Breast epithelium (tissue), 4 donors: ENCODE measurements around the gene GRIK1. TPM values are rescaled to one million over a fixed set of nuclear protein-coding genes. Genes with fewer than 3 reads are reported as not detected.

Source experiments
- DNase-seq, 2 donors: peaks; one replicate each; pipeline ENCODE4 v3.0.0-alpha.2; 2019; ENCODE audit warnings: low spot score in 2 of 2
- H3K27ac ChIP-seq, 2 donors: fragments of 200-600 bp; sonication (generic) in 1 of 2; one replicate each; pipeline ENCODE4 v1.5.1; 2016 to 2019; ENCODE audit warnings: mild to moderate bottlenecking in 1 of 2
- H3K27me3 ChIP-seq, 2 donors: fragments of 200-600 bp; sonication (generic) in 1 of 2; one replicate each; pipeline versions ENCODE4 v1.5.1 to v1.6.0; 2017 to 2019; ENCODE audit warnings: control low read depth in 1 of 2, mild to moderate bottlenecking in 1 of 2
- H3K36me3 ChIP-seq: fragments of 200-600 bp; one replicate; pipeline ENCODE4 v1.5.1; 2019
- H3K4me1 ChIP-seq, 2 donors: fragments of 200-600 bp; sonication (generic); one replicate each; pipeline ENCODE4 v1.5.1; 2016 to 2019; ENCODE audit warnings: control low read depth in 1 of 2
- H3K4me3 ChIP-seq, 3 donors: fragments of 200-600 bp; sonication (generic); 1 replicate in 2 of 3; 2 replicates in 1 of 3; pipeline ENCODE4 v1.5.1; 2016 to 2019; ENCODE audit warnings: mild to moderate bottlenecking in 3 of 3, moderate library complexity in 2 of 3
- H3K9me3 ChIP-seq, 2 donors: fragments of 200-600 bp; sonication (generic) in 1 of 2; one replicate each; pipeline ENCODE4 v1.5.1; 2016 to 2019; ENCODE audit warnings: control low read depth in 1 of 2
- POLR2A ChIP-seq: fragments of 450-650 bp; IDR thresholded peaks from one replicate; pipeline ENCODE4 v1.6.1; 2016; ENCODE audit warnings: antibody characterized with exemption, mild to moderate bottlenecking, moderate library complexity
- POLR2AphosphoS5 ChIP-seq, 3 donors: sonication (generic); formaldehyde crosslinking; IDR thresholded peaks; one replicate each; pipeline ENCODE4 v1.6.1; 2017; ENCODE audit warnings: antibody characterized with exemption in 3 of 3
- intact Hi-C: fragments of 100-400 bp; cut with DNase I; formaldehyde crosslinking; loops from one replicate; pipeline ENCODE4 v1.15.1; 2023; ENCODE audit warnings: low total_unique reads
- total RNA-seq, 3 donors: library from RNA; depleted of rRNA; stranded (reverse); fragments of >200 nt; gene quantifications; one replicate each; pipeline ENCODE4 v1.1.0, GENCODE V29; 2016
- TF ChIP-seq, protein P1 (sequence below), 3 donors: fragments of 450-650 bp; IDR thresholded peaks; one replicate each; pipeline ENCODE4 v1.5.1; 2016 to 2017; ENCODE audit warnings: antibody characterized with exemption in 3 of 3, mild to moderate bottlenecking in 3 of 3, moderate library complexity in 3 of 3

GRIK1 gene
- total RNA-seq, 3 donors from 2014 or later: 0.33 to 1.3 TPM; not detected in 1

DNA sequence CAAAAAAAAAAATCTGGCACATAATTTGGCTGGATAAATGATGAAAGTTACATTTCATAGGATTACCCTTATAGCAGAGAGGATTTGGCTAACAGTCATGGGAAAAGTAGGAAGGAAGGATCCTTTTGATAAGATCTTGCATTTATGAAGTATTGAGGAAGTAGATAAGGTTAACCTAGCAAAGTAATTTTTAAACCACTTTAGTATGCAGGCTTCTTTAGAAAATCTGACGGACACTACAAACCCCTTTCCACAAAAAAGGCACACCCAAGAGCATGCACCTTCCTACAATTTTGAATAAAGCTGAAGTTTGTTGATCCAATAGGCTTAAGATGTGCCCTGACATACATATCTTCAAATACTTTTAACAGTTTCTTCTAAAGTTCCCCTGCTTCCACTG is 275.2 kb downstream of the GRIK1 start:
- TF ChIP-seq POLR2A (no peak), POLR2AphosphoS5 (IDR thresholded peaks at IDR 0.05) (no peak)
- TF ChIP-seq, protein P1, sequence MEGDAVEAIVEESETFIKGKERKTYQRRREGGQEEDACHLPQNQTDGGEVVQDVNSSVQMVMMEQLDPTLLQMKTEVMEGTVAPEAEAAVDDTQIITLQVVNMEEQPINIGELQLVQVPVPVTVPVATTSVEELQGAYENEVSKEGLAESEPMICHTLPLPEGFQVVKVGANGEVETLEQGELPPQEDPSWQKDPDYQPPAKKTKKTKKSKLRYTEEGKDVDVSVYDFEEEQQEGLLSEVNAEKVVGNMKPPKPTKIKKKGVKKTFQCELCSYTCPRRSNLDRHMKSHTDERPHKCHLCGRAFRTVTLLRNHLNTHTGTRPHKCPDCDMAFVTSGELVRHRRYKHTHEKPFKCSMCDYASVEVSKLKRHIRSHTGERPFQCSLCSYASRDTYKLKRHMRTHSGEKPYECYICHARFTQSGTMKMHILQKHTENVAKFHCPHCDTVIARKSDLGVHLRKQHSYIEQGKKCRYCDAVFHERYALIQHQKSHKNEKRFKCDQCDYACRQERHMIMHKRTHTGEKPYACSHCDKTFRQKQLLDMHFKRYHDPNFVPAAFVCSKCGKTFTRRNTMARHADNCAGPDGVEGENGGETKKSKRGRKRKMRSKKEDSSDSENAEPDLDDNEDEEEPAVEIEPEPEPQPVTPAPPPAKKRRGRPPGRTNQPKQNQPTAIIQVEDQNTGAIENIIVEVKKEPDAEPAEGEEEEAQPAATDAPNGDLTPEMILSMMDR (IDR thresholded peaks at IDR 0.05): no peak
- Histone ChIP-seq H3K4me3 (no peak overlapping the region), H3K27me3 (no peaks in the 10 kb centered on the region), H3K4me1 (no peaks in the 10 kb centered on the region), H3K9me3 (no peaks in the 10 kb centered on the region), H3K36me3 (no peaks in the 10 kb centered on the region), H3K27ac (no peak overlapping the region)
- DNase-seq: no peak
- intact Hi-C loops: no loop called here

GRCh38 chr21:29661672-29662442 is 277.9 kb downstream of the GRIK1 start:
- no peaks in the 10 kb centered on the region for H3K4me1 ChIP-seq
- no peaks in the 10 kb centered on the region for H3K9me3 ChIP-seq
- H3K27me3 ChIP-seq: no peaks in the 10 kb centered on the region
- no peak overlapping the region for H3K4me3 ChIP-seq
- intact Hi-C loops: no loop called here
- no peak overlapping the region for H3K27ac ChIP-seq
- no peaks in the 10 kb centered on the region for H3K36me3 ChIP-seq
- TF ChIP-seq POLR2AphosphoS5 (IDR thresholded peaks at IDR 0.05) (no peak), POLR2A (no peak)
- TF ChIP-seq, protein P1 (IDR thresholded peaks at IDR 0.05): no peak
- DNase-seq: no peak

- no peak overlapping the region for H3K27ac ChIP-seq
- intact Hi-C loops: no loop called here
- H3K27me3 ChIP-seq: no peaks in the 10 kb centered on the region
- TF ChIP-seq, protein P1 (IDR thresholded peaks at IDR 0.05): no peak
- TF ChIP-seq POLR2A: no peak
- no peak for TF ChIP-seq POLR2AphosphoS5 (IDR thresholded peaks at IDR 0.05)
- no peak for DNase-seq
- H3K4me3 ChIP-seq: no peak overlapping the region
- H3K4me1 ChIP-seq: no peaks in the 10 kb centered on the region
- H3K36me3 ChIP-seq: no peaks in the 10 kb centered on the region
- no peaks in the 10 kb centered on the region for H3K9me3 ChIP-seq
Measured at GRCh38 chr21:29660047-29660720, 279.6 kb downstream of the GRIK1 start.

DNA sequence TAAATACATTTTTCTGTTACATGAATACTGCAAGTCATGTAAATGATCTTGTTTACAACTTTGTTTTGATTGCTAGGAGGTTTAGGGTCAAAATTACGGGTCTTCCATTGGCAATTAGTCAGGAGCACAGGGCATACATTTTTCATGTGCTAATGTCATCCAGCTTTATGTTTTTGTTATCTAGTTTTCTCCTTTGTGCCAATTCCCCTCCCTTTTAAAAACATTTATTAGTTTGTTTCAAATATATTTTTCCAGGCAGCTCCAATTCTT is 280.9 kb downstream of the GRIK1 start:
- Histone ChIP-seq H3K27ac (no peak overlapping the region), H3K4me3 (no peak overlapping the region), H3K9me3 (no peaks in the 10 kb centered on the region), H3K4me1 (no peaks in the 10 kb centered on the region), H3K27me3 (no peaks in the 10 kb centered on the region), H3K36me3 (no peaks in the 10 kb centered on the region)
- TF ChIP-seq POLR2AphosphoS5 (IDR thresholded peaks at IDR 0.05) (no peak), POLR2A (no peak)
- TF ChIP-seq, protein P1 (IDR thresholded peaks at IDR 0.05): no peak
- intact Hi-C loops: no loop called here
- DNase-seq: no peak

GRCh38 chr21:29658177-29658933 is 281.4 kb downstream of the GRIK1 start:
- no peak overlapping the region for H3K27ac ChIP-seq
- no peak for TF ChIP-seq POLR2A
- TF ChIP-seq, protein P1 (IDR thresholded peaks at IDR 0.05): no peak
- TF ChIP-seq POLR2AphosphoS5 (IDR thresholded peaks at IDR 0.05): no peak
- no peaks in the 10 kb centered on the region for H3K9me3 ChIP-seq
- H3K4me1 ChIP-seq: no peaks in the 10 kb centered on the region
- intact Hi-C loops: no loop called here
- no peak for DNase-seq
- H3K27me3 ChIP-seq: no peaks in the 10 kb centered on the region
- H3K36me3 ChIP-seq: no peaks in the 10 kb centered on the region
- no peak overlapping the region for H3K4me3 ChIP-seq
